RPMI8226 (cell line): Measurements from ENCODE around the gene KANSL1.
"Not testable (repeated sequence)": the region's sequence is repeated elsewhere in the genome, so short reads cannot be mapped to it uniquely, and the experiment has no call there.

Source experiments
- DNase-seq: peaks from one replicate; pipeline ENCODE4 v3.0.0-alpha.2; 2015

The KANSL1 gene

DNA sequence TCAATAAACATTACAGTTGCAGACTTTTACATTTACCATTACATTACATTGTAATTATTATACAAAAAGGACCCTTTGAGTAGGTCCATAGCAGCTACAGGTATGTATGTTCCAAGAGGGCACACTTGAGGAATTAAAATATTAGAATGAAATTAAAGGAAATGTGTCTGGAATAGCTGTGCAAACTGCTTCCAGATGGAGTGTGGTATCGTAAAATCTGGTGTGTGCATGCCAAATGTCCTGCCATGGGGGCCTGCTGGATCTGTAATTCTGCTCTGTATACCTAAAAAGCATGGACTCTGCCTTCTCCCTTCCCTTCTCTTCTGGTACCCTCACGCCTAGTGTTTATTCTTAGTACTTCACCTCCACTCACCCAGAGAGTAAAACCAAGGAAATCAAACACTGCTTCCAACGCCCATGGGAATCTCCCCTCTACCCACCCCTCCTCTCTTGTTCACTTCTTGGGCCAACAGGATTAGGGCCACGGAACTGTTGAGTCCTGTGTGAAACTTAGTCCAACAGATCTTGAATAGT lies 155.4 kb downstream of the KANSL1 start:
- no peak for DNase-seq

DNA sequence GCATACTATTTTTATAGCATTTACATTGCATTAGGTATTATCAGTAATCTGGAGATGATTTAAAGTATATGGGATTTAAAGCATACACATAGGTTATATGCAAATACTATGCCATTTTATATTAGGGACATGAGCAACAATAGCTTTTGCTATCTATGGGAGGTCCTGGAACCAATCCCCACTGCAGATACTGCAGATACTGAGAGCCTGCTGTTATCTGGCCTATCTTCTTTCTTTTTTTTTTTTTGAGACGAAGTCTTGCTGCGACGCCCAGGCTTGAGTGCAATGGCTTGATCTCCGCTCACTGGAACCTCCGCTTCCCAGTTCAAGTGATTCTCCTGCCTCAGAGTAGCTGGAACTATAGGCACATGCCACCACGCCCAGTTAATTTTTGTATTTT lies 156.7 kb downstream of the KANSL1 start:
- DNase-seq = no peak

DNA sequence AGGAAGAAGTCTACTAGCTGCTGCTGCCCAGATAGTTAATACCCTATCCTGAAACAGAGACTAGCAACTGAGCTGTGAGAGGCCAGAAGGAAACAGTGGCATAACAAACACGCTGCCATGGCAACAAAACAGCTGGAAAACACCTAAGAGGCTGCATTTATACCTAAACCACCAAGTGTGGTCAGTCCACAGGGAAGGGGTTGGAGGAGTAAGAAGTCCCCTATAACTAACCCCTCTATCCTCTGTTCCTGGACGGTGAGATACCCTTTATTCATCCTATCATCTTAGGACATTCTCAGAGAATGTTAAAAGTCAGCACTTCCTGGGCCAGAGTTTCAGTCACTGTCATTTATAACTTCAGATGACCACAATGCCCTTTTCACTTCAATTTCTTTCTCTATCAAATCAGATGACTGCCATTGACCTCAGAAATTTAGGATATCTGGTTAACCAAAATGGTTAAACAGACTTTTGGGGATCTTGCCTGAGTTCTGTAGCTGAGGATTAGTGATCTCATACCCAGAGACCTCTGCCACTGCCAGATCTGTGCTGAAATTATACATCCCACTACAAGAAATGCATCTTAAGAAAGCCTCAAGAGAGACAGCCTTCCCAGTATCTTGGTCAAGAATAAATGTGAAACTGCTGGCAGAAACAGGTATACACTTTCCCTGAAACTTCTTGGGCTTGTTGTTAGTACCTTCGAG lies 158.0 kb downstream of the KANSL1 start:
- no peak for DNase-seq

DNA sequence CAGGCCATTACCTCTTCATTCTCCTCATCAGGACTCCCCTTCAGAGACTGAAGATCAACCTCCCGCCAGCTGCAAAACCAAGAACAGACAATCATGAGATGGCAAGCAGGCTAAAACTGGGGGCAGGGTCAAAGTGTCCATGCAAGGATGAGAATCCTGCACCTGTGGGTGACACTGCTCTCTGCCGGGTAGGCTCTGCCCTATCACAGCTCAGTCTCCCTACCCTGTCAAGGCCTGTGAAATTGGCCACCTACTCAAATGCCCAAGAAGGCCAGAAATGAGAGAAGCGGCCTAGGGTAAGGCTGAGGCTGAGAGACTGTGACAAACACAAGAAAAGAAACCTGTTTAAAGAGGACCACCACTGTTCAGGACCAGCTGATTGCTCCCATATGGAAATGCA lies 159.8 kb downstream of the KANSL1 start:
- no peak for DNase-seq

DNA sequence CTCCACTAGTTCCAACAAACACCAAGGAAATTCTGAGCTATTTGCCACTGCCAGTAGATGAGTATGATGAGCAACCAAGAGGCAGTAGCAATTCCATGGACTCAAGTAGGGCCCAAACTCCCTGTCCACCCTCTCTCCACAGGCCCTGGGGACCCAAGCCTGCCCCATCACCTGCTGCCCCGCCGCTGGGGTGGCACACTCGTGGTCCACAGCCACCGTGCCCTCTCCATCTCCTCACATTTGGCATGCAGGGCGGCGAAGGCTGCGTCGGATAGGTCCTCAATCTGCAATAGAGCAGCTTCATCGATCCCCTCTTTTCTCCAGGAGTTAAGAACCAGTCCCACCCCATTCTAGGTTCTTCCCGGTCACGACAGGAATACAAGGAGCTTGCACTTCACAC lies 160.3 kb downstream of the KANSL1 start:
- no peak for DNase-seq

DNA sequence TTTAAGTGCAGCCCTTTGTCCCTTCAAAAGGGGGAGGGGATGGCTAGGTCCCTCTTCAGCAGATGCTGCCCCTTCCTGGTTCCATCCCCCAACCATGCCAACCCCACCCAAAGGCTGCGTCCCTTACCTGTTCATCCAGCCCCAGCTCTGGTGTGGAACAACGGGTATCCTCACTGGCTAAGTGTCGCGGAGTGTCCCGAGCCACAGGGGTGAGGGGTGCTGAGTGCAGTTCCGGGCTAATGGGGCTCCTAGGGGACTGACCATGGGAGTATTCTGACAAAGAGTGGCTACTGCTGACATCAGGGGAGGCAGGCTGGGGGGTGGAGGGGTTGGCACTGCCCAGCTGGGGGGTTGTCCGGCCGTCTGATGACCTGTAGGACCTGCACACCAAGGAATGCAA lies 161.3 kb downstream of the KANSL1 start:
- no peak for DNase-seq

DNA sequence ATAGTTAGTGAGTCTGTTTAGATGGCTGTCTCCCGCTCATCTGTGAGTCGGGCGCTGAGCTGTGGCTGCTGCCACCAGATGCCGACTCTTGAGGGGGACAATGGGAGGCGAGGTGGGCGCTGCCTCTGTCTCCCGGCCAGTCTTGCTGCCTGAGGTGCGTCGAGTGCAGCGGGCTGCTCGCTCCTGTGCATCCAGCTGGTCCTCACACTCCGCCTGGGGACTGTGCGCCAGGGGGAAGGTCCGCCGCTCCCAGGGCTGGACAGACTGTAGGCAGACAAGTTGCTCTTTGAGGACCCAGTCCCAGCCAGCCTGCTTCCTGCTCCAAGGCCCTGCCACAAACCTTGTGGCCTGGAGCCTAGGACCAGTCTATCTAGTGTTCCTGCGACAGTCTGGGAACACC lies 161.8 kb downstream of the KANSL1 start:
- no peak for DNase-seq

DNA sequence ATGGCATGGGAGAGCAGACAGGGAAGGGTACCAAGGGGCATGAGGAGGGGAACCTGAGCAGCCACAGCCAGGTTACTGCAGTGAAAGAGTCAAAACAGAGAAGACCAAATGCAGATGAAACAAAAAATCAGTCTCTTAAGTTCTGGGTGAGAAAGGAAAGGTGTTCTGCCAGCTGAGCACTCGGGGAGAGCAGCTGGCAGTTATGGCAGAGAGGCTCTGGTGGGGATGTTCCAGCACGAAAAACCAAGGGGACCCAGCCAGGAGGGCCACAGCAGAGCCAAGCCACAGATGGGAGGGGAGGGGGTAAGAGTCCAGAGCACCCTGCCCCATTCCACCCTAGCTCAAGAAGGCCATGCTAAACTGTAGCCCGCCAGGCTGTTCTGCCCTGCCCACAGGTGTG lies 162.5 kb downstream of the KANSL1 start:
- DNase-seq = no peak

DNA sequence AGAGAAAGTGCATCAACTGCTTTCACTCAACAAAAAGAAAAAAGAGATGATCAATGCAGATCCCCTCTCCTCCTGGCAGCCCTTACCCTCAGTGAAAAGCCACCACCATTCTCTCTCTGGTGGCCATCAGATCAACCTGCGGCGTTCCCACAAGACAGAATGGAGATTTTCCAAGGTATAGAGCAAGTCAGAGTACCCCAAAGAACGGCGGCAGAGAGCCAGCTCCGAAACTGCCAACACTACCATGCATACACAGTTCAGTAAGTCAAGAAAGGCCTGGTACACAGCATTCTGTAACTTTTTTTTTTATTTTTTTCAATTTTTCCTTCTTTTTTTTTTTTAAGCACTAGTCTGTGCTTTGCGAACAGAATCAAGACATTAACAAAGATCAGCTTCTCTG lies 163.6 kb downstream of the KANSL1 start:
- no peak for DNase-seq

DNA sequence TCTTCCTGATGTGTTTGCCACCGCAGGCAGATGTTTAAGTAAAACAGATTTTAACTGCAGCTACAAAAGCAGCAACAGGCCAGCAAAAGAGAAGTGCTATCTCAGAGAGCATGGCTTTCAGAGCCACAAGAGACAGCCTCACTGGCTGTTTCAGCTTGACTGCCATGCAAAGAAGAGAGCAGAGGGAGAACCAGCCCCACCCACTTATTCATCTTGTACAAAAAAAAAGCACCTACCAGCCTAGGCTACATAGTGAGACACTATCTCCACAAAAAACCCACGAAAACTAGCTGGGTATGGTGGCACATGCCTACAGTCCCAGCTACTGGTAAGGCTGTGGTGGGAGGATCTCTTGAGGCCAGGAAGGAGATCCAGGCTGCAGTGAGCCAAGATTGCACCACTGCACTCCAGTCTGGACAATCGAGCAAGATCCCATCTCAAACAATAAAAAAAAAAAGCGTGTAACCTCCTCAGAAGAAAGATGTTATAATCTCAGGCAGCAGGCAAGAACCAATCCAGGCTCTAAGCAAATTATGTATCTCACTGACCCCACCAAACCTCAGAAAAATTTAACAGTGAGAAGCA lies 164.2 kb downstream of the KANSL1 start:
- no peak for DNase-seq

DNA sequence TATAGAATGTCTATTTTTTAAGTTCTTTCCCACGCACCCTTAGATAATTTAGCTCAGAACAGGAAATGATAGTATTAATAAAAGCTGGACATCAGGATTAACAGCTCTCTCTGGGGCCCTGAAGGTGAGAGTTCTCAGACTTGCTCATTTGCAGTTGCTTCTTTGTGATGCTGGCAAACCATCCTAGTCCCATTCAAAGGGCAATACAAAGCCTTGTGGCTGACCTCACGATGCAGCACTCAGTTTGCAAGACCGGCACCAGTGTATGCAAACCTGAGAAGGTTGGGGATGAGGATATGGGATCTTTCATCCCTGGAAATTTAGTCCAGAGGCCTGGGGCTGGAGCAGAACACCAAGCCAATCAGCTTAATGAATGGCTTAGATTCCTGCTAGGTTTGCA lies 164.9 kb downstream of the KANSL1 start:
- DNase-seq = no peak

DNA sequence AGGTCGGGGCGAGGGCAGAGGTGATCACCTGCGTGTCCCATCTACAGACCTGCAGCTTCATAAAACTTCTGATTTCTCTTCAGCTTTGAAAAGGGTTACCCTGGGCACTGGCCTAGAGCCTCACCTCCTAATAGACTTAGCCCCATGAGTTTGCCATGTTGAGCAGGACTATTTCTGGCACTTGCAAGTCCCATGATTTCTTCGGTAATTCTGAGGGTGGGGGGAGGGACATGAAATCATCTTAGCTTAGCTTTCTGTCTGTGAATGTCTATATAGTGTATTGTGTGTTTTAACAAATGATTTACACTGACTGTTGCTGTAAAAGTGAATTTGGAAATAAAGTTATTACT lies 165.3 kb downstream of the KANSL1 start:
- no peak for DNase-seq

DNA sequence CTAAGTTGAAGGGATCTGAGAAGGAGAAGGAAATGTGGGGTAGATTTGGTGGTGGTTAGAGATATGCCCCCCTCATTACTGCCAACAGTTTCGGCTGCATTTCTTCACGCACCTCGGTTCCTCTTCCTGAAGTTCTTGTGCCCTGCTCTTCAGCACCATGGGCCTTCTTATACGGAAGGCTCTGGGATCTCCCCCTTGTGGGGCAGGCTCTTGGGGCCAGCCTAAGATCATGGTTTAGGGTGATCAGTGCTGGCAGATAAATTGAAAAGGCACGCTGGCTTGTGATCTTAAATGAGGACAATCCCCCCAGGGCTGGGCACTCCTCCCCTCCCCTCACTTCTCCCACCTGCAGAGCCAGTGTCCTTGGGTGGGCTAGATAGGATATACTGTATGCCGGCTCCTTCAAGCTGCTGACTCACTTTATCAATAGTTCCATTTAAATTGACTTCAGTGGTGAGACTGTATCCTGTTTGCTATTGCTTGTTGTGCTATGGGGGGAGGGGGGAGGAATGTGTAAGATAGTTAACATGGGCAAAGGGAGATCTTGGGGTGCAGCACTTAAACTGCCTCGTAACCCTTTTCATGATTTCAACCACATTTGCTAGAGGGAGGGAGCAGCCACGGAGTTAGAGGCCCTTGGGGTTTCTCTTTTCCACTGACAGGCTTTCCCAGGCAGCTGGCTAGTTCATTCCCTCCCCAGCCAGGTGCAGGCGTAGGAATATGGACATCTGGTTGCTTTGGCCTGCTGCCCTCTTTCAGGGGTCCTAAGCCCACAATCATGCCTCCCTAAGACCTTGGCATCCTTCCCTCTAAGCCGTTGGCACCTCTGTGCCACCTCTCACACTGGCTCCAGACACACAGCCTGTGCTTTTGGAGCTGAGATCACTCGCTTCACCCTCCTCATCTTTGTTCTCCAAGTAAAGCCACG lies 165.9 kb downstream of the KANSL1 start:
- no peak for DNase-seq

DNA sequence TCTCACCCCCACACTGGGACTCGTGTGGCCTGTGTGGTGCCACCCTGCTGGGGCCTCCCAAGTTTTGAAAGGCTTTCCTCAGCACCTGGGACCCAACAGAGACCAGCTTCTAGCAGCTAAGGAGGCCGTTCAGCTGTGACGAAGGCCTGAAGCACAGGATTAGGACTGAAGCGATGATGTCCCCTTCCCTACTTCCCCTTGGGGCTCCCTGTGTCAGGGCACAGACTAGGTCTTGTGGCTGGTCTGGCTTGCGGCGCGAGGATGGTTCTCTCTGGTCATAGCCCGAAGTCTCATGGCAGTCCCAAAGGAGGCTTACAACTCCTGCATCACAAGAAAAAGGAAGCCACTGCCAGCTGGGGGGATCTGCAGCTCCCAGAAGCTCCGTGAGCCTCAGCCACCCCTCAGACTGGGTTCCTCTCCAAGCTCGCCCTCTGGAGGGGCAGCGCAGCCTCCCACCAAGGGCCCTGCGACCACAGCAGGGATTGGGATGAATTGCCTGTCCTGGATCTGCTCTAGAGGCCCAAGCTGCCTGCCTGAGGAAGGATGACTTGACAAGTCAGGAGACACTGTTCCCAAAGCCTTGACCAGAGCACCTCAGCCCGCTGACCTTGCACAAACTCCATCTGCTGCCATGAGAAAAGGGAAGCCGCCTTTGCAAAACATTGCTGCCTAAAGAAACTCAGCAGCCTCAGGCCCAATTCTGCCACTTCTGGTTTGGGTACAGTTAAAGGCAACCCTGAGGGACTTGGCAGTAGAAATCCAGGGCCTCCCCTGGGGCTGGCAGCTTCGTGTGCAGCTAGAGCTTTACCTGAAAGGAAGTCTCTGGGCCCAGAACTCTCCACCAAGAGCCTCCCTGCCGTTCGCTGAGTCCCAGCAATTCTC lies 166.8 kb downstream of the KANSL1 start:
- DNase-seq = no peak

DNA sequence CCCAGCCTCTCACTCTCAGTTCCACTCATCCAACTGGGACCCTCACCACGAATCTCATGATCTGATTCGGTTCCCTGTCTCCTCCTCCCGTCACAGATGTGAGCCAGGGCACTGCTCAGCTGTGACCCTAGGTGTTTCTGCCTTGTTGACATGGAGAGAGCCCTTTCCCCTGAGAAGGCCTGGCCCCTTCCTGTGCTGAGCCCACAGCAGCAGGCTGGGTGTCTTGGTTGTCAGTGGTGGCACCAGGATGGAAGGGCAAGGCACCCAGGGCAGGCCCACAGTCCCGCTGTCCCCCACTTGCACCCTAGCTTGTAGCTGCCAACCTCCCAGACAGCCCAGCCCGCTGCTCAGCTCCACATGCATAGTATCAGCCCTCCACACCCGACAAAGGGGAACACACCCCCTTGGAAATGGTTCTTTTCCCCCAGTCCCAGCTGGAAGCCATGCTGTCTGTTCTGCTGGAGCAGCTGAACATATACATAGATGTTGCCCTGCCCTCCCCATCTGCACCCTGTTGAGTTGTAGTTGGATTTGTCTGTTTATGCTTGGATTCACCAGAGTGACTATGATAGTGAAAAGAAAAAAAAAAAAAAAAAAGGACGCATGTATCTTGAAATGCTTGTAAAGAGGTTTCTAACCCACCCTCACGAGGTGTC lies 167.6 kb downstream of the KANSL1 start:
- DNase-seq = no peak

DNA sequence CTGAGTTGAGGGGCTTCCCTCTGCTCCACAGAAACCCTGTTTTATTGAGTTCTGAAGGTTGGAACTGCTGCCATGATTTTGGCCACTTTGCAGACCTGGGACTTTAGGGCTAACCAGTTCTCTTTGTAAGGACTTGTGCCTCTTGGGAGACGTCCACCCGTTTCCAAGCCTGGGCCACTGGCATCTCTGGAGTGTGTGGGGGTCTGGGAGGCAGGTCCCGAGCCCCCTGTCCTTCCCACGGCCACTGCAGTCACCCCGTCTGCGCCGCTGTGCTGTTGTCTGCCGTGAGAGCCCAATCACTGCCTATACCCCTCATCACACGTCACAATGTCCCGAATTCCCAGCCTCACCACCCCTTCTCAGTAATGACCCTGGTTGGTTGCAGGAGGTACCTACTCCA lies 168.2 kb downstream of the KANSL1 start:
- DNase-seq = no peak

DNA sequence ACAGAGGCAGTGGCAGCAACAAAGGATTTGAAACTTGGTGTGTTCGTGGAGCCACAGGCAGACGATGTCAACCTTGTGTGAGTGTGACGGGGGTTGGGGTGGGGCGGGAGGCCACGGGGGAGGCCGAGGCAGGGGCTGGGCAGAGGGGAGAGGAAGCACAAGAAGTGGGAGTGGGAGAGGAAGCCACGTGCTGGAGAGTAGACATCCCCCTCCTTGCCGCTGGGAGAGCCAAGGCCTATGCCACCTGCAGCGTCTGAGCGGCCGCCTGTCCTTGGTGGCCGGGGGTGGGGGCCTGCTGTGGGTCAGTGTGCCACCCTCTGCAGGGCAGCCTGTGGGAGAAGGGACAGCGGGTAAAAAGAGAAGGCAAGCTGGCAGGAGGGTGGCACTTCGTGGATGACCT lies 168.6 kb downstream of the KANSL1 start:
- no peak for DNase-seq

DNA sequence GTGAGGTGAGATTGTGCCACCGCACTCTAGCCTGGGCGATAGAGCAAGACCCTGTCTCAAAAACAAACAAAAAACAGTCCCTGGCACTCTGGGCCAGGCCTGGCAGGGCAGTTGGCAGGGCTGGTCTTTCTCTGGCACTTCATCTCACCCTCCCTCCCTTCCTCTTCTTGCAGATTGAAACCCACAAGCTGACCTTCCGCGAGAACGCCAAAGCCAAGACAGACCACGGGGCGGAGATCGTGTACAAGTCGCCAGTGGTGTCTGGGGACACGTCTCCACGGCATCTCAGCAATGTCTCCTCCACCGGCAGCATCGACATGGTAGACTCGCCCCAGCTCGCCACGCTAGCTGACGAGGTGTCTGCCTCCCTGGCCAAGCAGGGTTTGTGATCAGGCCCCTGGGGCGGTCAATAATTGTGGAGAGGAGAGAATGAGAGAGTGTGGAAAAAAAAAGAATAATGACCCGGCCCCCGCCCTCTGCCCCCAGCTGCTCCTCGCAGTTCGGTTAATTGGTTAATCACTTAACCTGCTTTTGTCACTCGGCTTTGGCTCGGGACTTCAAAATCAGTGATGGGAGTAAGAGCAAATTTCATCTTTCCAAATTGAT lies 169.3 kb downstream of the KANSL1 start:
- DNase-seq = no peak

DNA sequence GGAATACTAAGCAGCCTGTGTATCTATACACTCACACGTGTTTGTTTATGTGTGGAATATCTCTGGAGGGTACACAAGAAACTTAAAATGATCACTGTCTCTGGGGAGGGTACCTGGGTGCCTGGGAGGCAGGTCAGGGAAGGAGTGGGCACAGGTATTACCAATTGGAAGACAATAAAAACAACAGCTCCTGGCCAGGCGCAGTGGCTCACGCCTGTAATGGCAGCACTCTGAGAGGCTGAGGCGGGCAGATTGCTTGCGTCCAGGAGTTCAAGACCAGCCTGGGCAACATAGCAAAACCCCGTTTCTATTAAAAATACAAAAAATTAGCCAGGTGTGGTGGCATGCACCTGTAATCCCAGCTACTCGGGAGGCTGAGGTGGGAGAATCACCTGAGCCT lies 169.9 kb downstream of the KANSL1 start:
- DNase-seq = not testable (repeated sequence)

DNA sequence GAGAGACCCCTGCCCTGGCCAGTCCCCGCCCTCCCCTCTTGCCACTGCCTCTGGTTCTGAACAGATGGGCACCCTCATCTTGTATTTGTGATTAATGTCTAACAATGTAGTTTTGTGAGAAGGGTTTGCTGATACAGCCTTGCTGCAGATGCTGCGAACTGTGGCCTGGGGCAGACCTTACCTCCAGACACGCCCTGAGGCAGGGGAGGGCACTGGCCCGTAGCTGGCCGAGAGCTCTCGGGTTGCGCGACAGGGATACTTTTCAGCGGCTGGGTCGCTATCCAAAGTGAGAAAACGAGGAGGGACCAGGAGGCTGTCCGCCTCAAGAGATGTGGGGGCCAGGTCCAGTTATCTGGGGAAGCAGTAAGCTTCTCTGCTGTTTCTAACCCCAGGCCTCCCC lies 172.2 kb downstream of the KANSL1 start:
- DNase-seq = no peak

DNA sequence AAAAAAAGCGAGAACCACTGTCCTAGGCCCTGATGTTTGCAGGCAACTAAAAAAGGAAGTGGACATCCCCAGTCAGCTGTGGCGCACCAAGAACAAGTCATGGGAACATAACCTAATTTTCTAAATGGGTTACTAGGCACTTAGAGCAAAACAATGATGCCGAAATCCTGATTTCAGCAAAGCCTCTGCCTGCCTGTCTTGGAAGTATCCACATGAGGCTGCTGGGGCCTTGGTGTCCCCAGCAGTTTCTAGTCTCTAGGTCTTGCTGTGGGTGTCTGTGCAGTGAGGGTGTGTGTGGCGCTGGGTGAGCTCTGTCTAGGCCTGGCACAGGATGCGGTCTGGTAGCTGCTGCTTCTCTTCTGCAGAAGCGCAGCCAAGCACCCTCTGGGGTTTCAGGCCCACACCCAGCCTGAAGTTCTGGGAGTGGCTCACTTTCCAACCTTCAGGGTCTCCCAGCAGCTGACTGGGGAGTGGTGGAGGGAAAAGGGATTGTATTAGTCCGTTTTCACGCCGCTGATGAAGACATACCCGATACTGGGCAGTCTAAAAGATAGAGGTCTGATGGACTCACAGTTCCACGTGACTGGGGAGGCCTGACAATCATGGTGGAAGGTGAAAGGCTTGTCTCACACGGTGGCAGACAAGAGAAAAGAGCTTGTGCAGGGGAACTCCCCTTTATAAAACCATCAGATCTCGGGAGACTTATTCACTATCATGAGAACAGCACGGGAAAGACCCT lies 173.0 kb downstream of the KANSL1 start:
- no peak for DNase-seq
